T-helper 2 cell treated with Interferon-gamma antibody and Interleukin-4, amounts not matched to agents 100 ng/mL and 5 ng/mL, for 36 hours (primary cell): ENCODE data around the gene UTS2B. TPM values are rescaled to one million over a fixed set of nuclear protein-coding genes. Genes with fewer than 3 reads are reported as not detected.
"Not testable (repeated sequence)": the region's sequence is repeated elsewhere in the genome, so short reads cannot be mapped to it uniquely, and the experiment has no call there.

ENCODE experiments used
- intact Hi-C: fragments of 100-400 bp; cut with micrococcal nuclease; formaldehyde crosslinking; loops from one replicate; pipeline ENCODE4 v1.15.1; 2023
- total RNA-seq: library from RNA; stranded (reverse); gene quantifications from 2 replicates; pipeline ENCODE4 v1.2.3, GENCODE V29; 2022

Gene UTS2B
- total RNA-seq, 1 donor from 2014 or later = not detected

DNA sequence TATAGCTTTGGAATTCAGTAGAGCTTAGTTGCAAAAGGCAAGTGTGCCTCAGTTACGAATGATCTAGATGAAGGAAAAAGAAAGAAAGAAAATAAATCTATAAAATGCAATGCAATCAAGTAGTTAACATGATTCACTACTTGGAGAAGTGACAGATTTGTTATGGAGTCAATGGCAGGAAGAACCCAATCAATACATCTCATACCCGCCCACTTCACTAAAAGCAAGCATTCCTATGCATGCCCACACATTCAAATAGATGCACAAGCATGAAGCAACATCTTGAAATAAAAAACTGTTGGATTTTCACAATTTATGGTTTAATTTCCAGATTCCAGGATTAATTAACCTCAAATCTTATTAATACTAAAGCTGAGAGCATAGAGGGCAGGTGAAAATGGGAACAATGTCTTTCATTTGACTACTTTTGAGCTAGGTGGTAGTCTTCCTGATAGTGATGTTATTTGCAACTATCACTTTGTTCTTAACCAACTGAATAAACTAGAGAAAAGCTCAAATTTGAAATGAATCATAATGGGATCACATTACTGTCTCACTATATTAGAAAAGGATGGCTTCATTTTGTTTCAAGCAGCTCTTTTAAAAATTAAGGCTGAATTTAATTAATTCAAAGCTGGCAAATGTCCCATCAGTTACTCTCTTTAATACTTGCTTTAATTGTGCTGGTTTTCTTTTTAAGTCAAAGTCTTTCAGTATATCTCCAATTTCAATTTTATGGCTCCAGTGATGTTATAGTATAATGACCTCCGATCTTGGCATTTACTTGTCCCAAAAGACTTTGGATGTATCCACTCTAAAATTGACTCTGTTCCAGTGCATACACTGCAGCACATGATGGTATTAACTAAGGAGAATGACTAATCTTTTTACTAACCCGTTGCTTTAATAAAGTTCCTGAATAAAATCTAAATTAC lies 47.8 kb downstream of the UTS2B start:
- intact Hi-C loops = no loop called here

- intact Hi-C loops = no loop called here
Observed at GRCh38 chr3:191280882-191281281, 49.4 kb downstream of the UTS2B start.

- intact Hi-C loops = no loop called here
Observed at GRCh38 chr3:191280111-191280510, 50.2 kb downstream of the UTS2B start.

GRCh38 chr3:191275751-191276150 lies 54.6 kb downstream of the UTS2B start:
- intact Hi-C loops = no loop called here

DNA sequence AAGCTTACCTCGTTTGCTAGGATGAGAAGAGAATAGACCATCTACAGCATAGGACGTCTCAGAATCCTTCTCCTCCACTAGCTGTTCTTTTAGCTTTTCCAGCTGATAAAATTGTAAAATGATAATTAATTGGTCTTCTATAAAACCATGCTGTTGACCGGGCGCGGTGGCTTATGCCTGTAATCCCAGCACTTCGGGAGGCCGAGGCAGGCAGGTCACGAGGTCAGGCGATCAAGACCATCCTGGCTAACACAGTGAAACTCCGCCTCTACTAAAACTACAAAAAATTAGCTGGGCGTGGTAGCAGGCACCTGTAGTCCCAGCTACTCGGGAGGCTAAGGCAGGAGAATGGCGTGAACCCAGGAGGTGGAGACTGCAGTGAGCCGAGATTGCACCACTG lies 55.1 kb downstream of the UTS2B start:
- intact Hi-C loops = not testable (repeated sequence)

DNA sequence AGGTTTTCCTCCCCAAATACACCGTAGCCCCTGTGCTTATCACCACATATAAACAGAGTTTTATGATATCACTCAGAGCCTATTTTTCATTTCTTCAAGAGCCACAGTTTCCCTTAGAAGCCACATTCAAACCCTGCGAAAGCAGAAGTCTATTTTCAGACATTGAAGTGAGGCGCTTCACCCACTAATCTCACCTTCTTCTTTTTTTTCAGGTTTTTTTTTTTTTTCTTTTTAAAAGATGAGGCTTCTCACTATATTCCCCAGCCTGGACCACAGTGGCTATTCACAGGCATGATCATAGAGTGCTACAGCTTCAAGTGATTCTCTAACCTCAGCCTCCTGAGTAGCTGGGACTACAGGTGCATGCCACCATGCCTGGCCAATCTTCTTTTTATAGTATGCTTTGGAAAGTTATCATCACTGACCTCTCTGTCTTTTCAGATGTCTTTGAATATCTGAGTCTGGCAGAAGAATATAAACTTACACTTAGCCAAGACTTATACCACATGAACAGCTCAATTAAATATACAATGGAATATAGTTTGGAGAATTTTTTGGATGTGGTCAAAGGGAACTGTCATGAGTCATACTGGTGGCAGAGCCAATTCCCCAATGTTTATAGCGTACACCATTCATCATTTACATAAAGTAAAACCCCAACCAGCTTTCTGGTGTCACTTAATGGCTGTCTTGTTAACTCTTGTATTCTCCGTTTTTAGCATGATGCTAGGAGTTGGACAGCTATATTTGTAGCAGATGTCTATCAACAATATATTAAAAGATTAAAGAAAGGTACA lies 60.8 kb downstream of the UTS2B start:
- intact Hi-C loops = no loop called here

- intact Hi-C loops = no loop called here
Observed at GRCh38 chr3:191268737-191269136, 61.6 kb downstream of the UTS2B start.

- intact Hi-C loops = no loop called here
Observed at GRCh38 chr3:191263850-191264249, 66.5 kb downstream of the UTS2B start.

DNA sequence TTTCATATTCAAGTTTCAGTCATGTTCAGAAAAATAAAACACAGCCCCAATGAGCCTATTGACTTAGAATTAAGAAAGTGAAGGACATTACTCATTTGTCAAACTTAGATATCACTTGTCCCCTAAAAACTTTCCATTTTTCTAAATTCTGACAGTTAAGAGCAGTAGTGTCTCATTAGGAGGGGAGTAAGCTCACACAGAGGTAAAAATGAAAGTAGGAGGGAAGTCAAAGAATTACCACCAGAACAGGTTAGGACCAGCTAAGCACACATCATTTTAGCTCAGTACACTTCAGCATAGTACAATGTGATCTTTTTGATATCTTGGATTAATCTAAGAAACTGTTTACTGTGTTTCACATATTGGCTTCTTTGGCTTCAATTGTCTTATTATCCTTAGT lies 67.0 kb downstream of the UTS2B start:
- intact Hi-C loops = no loop called here

- intact Hi-C loops = no loop called here
Observed at GRCh38 chr3:191262650-191263049, 67.7 kb downstream of the UTS2B start.

GRCh38 chr3:191261304-191261638 lies 69.1 kb downstream of the UTS2B start:
- intact Hi-C loops = no loop called here

DNA sequence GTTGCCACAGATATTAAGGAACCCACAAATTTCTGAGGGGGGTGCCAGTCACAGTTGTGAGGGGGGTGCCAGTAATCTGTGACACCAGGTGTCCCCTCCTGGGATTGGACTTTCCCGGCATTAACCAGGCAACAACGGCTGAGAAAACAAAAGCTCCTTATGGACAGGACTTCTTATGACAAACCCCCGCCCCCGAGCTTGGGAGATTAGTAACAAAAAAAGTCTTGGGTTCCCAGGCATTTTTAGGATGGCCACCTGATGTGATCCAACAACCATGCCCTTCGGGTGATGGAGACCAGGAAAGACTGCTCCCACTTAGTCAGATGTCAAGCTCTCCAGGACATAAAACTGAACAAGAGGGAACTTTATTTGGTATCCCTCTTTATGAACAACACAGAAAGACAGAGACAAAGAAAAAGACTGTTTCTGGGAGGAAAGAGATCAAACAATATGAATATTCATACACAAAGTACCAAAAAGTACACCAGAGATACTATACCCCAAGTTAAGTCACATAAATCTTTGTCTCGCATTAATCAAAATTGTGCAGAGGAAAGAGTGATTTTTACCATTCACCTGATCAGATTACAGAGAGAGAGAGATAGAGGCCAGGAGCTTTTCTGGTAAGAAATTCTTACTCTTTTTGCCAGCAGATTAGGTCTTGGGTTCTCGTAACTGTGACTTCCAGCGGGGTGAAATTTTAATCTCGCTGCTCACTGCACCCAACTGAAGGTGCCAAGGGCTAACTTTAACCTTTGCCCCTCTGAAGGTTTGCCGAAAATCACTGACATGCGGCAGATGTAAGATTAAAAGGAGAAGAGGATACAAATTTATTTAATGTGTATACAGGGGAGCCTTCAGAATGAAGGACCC lies 69.7 kb downstream of the UTS2B start:
- intact Hi-C loops = no loop called here

DNA sequence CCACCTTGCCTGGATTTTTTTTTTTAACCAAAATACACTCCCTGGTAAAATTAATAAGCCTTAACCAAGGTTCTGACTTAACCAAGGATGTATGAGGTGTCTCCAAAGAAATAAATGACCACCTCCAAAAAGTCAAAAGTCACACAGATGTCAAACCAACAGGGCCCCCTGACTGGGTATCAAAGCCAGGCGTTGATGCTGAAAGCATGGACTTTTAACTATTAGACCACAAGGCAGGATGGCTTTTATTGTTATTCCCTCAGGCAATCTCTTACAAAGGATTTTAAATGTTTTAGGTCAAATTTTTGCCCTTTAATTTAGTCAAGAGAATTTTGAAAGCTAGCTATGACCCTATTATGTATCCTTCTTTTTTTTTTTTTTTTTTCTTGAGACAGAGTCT lies 70.8 kb downstream of the UTS2B start:
- intact Hi-C loops = no loop called here

DNA sequence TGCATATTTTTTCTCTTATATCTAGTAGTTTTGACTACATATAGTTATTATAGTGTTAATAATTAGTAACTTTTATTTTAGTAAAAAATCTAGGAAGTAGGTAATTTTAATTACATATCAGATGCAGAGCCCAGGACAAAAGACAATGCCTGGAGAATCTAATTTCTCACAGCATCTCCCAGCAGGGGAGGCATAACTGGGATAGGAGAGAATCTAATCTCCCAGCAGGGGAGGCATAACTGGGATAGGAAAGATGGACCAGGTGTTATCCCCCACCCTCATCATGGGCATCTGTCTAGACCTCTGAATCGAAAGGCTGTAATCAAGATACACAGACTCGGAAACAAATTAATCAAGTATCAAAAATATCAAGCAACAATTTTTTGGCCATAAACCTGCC lies 73.0 kb downstream of the UTS2B start:
- intact Hi-C loops = no loop called here

DNA sequence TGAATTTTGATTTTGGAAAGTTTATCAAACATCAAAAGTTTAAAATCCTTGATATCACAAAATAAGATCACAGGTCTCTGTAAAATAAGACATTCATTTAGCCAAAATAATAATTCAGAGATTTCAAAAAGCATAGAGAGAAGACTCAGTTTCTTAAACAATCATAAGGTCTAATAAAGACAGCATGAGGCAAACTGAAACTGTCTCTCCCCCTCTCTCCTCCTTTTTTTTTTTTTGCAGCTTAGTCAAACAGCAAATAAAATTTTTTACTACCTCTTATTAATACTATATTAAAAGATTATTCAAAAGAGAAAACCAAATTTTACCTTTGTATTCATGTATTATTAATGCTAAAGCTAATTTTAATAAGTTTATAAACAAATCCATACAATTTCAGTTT lies 73.9 kb downstream of the UTS2B start:
- intact Hi-C loops = no loop called here

DNA sequence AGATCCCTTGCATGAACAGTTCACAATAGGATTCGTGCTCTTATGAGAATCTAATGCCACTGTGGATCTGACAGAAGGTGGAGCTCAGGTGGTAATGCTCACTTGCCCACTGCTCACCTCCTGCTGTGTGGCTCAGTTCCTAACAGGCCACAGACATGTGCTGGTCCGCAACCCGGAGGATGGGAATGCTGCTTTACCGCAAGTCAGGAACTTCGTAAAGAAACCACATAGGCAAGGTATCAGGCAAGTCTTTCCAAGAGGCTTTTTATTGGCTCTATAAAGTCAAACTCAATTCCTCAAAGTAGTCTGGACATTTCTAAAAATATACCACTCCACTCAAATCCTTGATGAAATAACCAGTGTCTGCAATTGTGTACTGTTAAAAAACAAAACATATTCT lies 75.2 kb downstream of the UTS2B start:
- intact Hi-C loops = no loop called here

- intact Hi-C loops = no loop called here
Observed at GRCh38 chr3:191254098-191254873, 76.0 kb downstream of the UTS2B start.

GRCh38 chr3:191253089-191253799 lies 77.1 kb downstream of the UTS2B start:
- intact Hi-C loops = no loop called here

- intact Hi-C loops = loop anchor here (10.0 kb wide), 1 partner anchor 148 kb away; no protein-coding TSS in a partner anchor
Observed at GRCh38 chr3:191246630-191247029, 83.7 kb downstream of the UTS2B start.

DNA sequence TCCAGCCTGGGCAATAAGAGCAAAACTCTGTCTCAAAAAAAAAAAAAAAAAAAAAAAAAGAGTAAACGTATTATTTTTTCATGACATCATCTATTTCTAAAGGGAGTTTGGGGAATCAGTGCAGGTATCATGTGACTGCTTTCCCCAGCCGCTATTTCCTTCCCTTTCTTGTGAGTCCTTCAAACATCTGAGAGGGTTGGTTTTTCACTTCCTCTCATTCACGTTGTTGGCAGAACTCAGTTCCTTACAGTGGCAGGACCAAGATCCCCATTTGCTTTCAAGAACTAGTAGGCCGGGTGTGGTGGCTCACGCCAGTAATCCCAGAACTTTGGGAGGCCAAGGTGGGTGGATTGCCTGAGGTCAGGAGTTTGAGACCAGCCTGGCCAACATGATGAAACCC lies 84.3 kb downstream of the UTS2B start:
- intact Hi-C loops = loop anchor here (10.0 kb wide), 1 partner anchor 149 kb away; no protein-coding TSS in a partner anchor
